ENCODE data around the gene PTP4A1. TPM values are rescaled to one million over a fixed set of nuclear protein-coding genes. Genes with fewer than 3 reads are reported as not detected.
A peak's percentile ranks its signal among the peaks of the same experiment; 100 is the strongest.

PTP4A1 gene
- total RNA-seq, 4 donors from 2014 or later = 19.0 to 35.3 (median 25.8) TPM

- Histone ChIP-seq H3K27ac (peak overlapping the region; percentile 96), H3K36me3 (no peaks in the 10 kb centered on the region), H3K4me3 (peak overlapping the region in 1 of 2 donors; percentile 67), H3K27me3 (no peaks in the 10 kb centered on the region), H3K4me1 (no peaks in the 10 kb centered on the region), H3K9me3 (no peaks in the 10 kb centered on the region)
- DNase-seq = no peak
- intact Hi-C loops (cut with DNase I; ENCODE audit: low total_unique reads) = no loop called here
- no peak for TF ChIP-seq POLR2A (IDR thresholded peaks at IDR 0.05)
- TF ChIP-seq, protein P1, sequence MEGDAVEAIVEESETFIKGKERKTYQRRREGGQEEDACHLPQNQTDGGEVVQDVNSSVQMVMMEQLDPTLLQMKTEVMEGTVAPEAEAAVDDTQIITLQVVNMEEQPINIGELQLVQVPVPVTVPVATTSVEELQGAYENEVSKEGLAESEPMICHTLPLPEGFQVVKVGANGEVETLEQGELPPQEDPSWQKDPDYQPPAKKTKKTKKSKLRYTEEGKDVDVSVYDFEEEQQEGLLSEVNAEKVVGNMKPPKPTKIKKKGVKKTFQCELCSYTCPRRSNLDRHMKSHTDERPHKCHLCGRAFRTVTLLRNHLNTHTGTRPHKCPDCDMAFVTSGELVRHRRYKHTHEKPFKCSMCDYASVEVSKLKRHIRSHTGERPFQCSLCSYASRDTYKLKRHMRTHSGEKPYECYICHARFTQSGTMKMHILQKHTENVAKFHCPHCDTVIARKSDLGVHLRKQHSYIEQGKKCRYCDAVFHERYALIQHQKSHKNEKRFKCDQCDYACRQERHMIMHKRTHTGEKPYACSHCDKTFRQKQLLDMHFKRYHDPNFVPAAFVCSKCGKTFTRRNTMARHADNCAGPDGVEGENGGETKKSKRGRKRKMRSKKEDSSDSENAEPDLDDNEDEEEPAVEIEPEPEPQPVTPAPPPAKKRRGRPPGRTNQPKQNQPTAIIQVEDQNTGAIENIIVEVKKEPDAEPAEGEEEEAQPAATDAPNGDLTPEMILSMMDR (IDR thresholded peaks at IDR 0.05) = no peak
Measured at GRCh38 chr6:63574554-63574900, 2.2 kb downstream of the PTP4A1 start.

DNA sequence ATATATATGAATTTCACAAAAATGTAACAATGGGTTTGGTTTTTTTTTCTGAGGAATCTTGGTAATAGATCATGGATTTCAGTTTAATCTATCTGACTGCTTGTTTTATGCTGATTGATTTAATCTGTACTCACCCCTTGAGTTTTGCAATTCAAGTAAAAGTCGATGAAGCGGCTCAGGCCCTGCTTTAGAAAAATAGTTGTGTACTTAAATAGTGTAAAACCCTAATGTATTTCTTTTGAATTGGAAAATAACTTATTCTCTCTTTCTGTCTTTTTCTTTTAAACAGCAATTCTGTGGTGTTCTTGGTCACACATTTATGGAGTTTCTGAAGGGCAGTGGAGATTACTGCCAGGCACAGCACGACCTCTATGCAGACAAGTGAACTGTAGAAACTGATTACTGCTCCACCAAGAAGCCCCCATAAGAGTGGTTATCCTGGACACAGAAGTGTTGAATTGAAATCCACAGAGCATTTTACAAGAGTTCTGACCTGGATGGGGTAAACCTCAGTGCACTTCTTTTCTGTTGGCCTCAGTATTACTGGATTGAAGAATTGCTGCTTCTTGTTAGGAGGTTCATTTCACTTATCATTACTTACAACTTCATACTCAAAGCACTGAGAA, 4.0 kb downstream of the PTP4A1 start:
- TF ChIP-seq, protein P1 (IDR thresholded peaks at IDR 0.05) = no peak
- TF ChIP-seq POLR2A (IDR thresholded peaks at IDR 0.05) = no peak
- DNase-seq = no peak
- Histone ChIP-seq H3K4me3 (no peak overlapping the region), H3K9me3 (no peaks in the 10 kb centered on the region), H3K27me3 (no peaks in the 10 kb centered on the region), H3K27ac (no peak overlapping the region), H3K4me1 (no peaks in the 10 kb centered on the region), H3K36me3 (no peaks in the 10 kb centered on the region)
- intact Hi-C loops (cut with DNase I; ENCODE audit: low total_unique reads) = no loop called here

DNA sequence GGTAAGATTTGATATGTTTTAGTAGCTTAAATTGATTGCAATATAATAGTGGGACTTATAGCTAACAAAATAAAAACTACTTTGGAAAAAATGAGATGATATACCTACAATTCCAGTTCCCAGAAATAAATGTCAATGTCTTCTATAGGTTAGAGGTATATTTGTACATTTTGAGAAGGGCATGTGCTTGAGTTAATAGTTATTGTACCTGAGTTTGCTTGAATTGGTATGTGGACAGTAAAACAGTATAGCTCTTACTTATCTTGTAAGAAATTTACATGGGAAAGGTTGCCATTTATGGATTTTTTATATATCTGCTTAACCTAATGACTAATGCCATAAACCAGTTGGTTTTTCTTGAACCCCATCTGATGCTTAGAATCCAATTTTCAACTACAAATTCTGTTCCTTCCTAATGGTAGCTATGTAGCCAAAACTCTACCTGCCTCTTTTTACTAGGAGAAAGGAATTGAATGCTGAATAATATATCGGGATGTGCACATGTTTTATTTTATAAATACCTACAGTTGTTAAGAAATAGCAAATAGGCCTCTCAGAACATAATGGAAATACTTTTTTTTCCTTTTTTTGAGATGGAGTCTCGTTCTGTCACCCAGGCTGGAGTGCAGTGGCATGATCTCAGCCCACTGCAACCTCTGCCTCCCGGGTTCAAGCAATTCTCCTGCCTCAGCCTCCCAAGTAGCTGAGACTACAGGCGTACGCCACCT, 4.9 kb downstream of the PTP4A1 start:
- Histone ChIP-seq H3K9me3 (no peaks in the 10 kb centered on the region), H3K4me1 (no peaks in the 10 kb centered on the region), H3K27me3 (no peaks in the 10 kb centered on the region), H3K27ac (no peak overlapping the region), H3K4me3 (no peak overlapping the region), H3K36me3 (no peaks in the 10 kb centered on the region)
- no peak for DNase-seq
- intact Hi-C loops (cut with DNase I; ENCODE audit: low total_unique reads) = no loop called here
- TF ChIP-seq POLR2A (IDR thresholded peaks at IDR 0.05) = no peak
- TF ChIP-seq, protein P1 (IDR thresholded peaks at IDR 0.05) = no peak

DNA sequence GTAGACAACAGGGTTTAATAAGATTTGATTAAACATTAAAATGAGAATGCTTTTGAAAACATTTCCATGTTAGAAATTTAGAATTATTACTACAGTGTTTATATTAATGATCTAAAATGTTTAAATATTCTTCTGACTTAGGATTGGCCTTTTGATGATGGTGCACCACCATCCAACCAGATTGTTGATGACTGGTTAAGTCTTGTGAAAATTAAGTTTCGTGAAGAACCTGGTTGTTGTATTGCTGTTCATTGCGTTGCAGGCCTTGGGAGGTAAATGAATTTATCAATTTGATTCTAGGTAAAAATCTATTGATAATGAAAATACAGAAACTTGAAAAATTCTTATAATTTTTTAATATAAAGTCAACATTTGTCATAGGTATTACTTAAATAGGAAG, 6.5 kb downstream of the PTP4A1 start:
- Histone ChIP-seq H3K27me3 (no peaks in the 10 kb centered on the region), H3K27ac (no peak overlapping the region), H3K36me3 (no peaks in the 10 kb centered on the region), H3K4me1 (no peaks in the 10 kb centered on the region), H3K9me3 (no peaks in the 10 kb centered on the region), H3K4me3 (no peak overlapping the region)
- DNase-seq = no peak
- TF ChIP-seq, protein P1 (IDR thresholded peaks at IDR 0.05) = no peak
- TF ChIP-seq POLR2A (IDR thresholded peaks at IDR 0.05) = no peak
- intact Hi-C loops (cut with DNase I; ENCODE audit: low total_unique reads) = no loop called here

DNA sequence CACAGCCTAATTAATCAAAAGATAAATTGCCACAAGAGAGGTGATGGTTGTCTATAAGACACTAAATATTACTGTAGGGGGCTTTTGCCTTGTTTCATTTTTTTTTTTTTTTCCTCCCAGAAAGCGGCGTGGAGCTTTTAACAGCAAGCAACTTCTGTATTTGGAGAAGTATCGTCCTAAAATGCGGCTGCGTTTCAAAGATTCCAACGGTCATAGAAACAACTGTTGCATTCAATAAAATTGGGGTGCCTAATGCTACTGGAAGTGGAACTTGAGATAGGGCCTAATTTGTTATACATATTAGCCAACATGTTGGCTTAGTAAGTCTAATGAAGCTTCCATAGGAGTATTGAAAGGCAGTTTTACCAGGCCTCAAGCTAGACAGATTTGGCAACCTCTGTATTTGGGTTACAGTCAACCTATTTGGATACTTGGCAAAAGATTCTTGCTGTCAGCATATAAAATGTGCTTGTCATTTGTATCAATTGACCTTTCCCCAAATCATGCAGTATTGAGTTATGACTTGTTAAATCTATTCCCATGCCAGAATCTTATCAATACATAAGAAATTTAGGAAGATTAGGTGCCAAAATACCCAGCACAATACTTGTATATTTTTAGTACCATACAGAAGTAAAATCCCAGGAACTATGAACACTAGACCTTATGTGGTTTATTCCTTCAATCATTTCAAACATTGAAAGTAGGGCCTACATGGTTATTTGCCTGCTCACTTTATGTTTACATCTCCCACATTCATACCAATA, 7.8 kb downstream of the PTP4A1 start:
- H3K27me3 ChIP-seq = no peaks in the 10 kb centered on the region

More for the DNA sequence above, 7.8 kb downstream of the PTP4A1 start:
- no peak overlapping the region for H3K27ac ChIP-seq
- no peak overlapping the region for H3K4me3 ChIP-seq
- intact Hi-C loops (cut with DNase I; ENCODE audit: low total_unique reads) = no loop called here
- TF ChIP-seq, protein P1 (IDR thresholded peaks at IDR 0.05) = no peak
- TF ChIP-seq POLR2A (IDR thresholded peaks at IDR 0.05) = no peak
- no peak for DNase-seq
- no peaks in the 10 kb centered on the region for H3K36me3 ChIP-seq
- no peaks in the 10 kb centered on the region for H3K4me1 ChIP-seq
- no peaks in the 10 kb centered on the region for H3K9me3 ChIP-seq

Measured in uterus (tissue), 4 donors.